A673 (cell line): Measurements from ENCODE around the gene FAM89A.

ENCODE experiments used
- EZH2 ChIP-seq: fragments of 200-600 bp; sonication (generic); IDR thresholded peaks from 2 replicates; pipeline ENCODE4 v1.6.1; 2017; ENCODE audit warnings: borderline replicate concordance, low read depth, mild to moderate bottlenecking, mixed read lengths, antibody characterized with exemption, low read length; ENCODE audit not compliant: poor library complexity, severe bottlenecking
- TF ChIP-seq, protein P1 (sequence below): fragments of 300-800, 200-600 bp; sonication (generic); conservative IDR thresholded peaks from 2 replicates; pipeline ENCODE4 v1.5.1; 2017; ENCODE audit warnings: low read depth, mild to moderate bottlenecking, antibody characterized with exemption, low read length, moderate library complexity, mixed read lengths

DNA sequence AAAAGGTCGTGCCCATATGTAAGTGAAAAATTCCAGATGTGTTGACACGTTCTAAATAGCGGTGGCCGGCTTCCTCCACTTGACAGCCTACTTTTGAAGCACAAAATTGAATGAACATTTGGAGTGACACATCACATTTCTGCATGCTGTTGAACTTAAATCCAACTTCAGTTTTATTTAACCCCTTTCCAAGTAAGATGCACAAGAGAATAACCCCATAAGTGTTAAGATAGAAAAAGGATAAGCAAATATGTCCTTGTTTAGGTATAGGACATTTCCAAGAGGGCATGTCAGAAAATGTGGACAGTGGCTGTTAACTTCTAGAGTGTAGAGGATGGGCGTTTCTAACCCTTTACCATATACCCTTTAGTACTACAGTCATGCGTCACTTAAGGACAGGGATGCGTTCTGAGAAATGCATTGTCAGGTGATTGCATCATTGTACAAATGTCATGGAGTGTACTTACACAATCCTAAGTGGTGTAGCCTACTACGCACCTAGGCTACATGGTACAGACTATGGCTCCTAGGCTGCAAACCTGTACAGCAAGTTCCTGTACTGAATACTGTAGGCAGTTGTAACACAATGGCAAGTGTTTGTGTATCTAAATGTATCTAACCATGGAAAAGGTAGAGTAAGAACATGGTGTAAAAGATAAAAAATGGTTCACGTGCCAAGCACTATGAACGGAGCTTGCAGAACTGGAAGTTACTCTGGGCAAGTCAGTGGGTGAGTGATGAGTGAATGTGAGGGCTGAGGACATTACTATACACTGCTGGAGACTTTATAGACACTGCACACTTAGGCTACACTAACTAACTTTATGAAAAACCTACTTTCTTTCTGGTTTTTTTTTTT lies 9.3 kb upstream of the FAM89A start:
- TF ChIP-seq, protein P1, sequence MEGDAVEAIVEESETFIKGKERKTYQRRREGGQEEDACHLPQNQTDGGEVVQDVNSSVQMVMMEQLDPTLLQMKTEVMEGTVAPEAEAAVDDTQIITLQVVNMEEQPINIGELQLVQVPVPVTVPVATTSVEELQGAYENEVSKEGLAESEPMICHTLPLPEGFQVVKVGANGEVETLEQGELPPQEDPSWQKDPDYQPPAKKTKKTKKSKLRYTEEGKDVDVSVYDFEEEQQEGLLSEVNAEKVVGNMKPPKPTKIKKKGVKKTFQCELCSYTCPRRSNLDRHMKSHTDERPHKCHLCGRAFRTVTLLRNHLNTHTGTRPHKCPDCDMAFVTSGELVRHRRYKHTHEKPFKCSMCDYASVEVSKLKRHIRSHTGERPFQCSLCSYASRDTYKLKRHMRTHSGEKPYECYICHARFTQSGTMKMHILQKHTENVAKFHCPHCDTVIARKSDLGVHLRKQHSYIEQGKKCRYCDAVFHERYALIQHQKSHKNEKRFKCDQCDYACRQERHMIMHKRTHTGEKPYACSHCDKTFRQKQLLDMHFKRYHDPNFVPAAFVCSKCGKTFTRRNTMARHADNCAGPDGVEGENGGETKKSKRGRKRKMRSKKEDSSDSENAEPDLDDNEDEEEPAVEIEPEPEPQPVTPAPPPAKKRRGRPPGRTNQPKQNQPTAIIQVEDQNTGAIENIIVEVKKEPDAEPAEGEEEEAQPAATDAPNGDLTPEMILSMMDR = no peak
- TF ChIP-seq EZH2 = no peak
